ENCODE data around the gene TRIM67.

DNA sequence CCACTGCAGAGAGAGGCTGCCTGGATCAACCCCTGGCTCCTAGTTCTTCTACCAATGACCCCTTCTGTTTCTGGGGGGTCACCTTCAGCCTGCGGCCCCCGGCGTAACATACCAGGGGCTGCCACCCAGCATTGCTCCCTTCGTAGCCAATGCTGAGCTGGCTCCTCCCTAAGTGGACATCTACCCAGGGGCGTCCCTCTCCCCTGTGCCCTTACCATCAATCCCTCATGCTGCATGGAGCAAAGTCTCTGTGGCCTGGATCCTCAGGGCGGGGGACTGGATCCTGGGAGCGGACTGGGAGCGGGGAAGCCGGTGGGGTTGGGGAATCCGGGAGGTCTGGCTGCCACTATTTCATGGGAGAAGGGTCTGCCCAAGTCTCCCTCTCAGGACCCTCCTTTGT lies 28.6 kb downstream of the TRIM67 start:
- TF ChIP-seq ZNF132 (tag by site-specific recombination; IDR thresholded peaks at IDR 0.05; ENCODE audit: borderline replicate concordance) (no peak), ZNF776 (tag by site-specific recombination; IDR thresholded peaks at IDR 0.05; ENCODE audit: borderline replicate concordance) (no peak)
- TF ChIP-seq, protein P1, sequence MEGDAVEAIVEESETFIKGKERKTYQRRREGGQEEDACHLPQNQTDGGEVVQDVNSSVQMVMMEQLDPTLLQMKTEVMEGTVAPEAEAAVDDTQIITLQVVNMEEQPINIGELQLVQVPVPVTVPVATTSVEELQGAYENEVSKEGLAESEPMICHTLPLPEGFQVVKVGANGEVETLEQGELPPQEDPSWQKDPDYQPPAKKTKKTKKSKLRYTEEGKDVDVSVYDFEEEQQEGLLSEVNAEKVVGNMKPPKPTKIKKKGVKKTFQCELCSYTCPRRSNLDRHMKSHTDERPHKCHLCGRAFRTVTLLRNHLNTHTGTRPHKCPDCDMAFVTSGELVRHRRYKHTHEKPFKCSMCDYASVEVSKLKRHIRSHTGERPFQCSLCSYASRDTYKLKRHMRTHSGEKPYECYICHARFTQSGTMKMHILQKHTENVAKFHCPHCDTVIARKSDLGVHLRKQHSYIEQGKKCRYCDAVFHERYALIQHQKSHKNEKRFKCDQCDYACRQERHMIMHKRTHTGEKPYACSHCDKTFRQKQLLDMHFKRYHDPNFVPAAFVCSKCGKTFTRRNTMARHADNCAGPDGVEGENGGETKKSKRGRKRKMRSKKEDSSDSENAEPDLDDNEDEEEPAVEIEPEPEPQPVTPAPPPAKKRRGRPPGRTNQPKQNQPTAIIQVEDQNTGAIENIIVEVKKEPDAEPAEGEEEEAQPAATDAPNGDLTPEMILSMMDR (tag by site-specific recombination; IDR thresholded peaks at IDR 0.05) = no peak
- TF ChIP-seq, protein P2, sequence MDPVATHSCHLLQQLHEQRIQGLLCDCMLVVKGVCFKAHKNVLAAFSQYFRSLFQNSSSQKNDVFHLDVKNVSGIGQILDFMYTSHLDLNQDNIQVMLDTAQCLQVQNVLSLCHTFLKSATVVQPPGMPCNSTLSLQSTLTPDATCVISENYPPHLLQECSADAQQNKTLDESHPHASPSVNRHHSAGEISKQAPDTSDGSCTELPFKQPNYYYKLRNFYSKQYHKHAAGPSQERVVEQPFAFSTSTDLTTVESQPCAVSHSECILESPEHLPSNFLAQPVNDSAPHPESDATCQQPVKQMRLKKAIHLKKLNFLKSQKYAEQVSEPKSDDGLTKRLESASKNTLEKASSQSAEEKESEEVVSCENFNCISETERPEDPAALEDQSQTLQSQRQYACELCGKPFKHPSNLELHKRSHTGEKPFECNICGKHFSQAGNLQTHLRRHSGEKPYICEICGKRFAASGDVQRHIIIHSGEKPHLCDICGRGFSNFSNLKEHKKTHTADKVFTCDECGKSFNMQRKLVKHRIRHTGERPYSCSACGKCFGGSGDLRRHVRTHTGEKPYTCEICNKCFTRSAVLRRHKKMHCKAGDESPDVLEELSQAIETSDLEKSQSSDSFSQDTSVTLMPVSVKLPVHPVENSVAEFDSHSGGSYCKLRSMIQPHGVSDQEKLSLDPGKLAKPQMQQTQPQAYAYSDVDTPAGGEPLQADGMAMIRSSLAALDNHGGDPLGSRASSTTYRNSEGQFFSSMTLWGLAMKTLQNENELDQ (tag by site-specific recombination; IDR thresholded peaks at IDR 0.05; ENCODE audit: low read depth) = no peak
